Natural killer cell (primary cell): ENCODE measurements around the gene HAGH. TPM values are rescaled to one million over a fixed set of nuclear protein-coding genes. Genes with fewer than 3 reads are reported as not detected.

ENCODE experiments used
- ATAC-seq, 3 donors: fragments of 150-1000 bp in 2 of 3; fragments of 200-7000 bp in 1 of 3; cut with Tn5 transposase; 1 replicate in 1 of 3; 2 replicates in 2 of 3; pipeline ENCODE4 v1.10.0; 2021; ENCODE audit warnings: mild to moderate bottlenecking in 2 of 3, moderate library complexity in 2 of 3
- DNase-seq, 2 donors: peaks; one replicate each; pipeline versions ENCODE4 v3.0.0 to v3.0.0-alpha.2; 2013 to 2021; ENCODE audit warnings: mixed read lengths in 1 of 2
- H3K27ac ChIP-seq: one replicate; pipeline ENCODE4 v1.5.1; 2013; ENCODE audit warnings: mild to moderate bottlenecking, low read length
- H3K27me3 ChIP-seq: one replicate; pipeline ENCODE4 v1.6.1; 2013; ENCODE audit warnings: low read length; ENCODE audit not compliant: control insufficient read depth, insufficient read depth
- H3K36me3 ChIP-seq: one replicate; pipeline ENCODE4 v1.6.1; 2013; ENCODE audit warnings: low read length; ENCODE audit not compliant: control insufficient read depth, insufficient read depth
- H3K4me1 ChIP-seq: one replicate; pipeline ENCODE4 v1.6.1; 2013; ENCODE audit warnings: low read length; ENCODE audit not compliant: control insufficient read depth, insufficient read depth
- H3K4me3 ChIP-seq: one replicate; pipeline ENCODE4 v1.5.1; 2013; ENCODE audit warnings: low read length
- H3K9me3 ChIP-seq: one replicate; pipeline ENCODE4 v1.6.1; 2013; ENCODE audit warnings: low read length; ENCODE audit not compliant: control insufficient read depth, insufficient read depth
- H3K27ac Mint-ChIP-seq, 2 donors: one replicate each; pipeline ENCODE4 v1.8.0; 2022; ENCODE audit warnings: mild to moderate bottlenecking in 2 of 2, mixed read lengths in 2 of 2, moderate library complexity in 1 of 2
- H3K27me3 Mint-ChIP-seq, 2 donors: one replicate each; pipeline ENCODE4 v1.8.0; 2022; ENCODE audit warnings: low read depth in 2 of 2, mixed read lengths in 2 of 2
- H3K36me3 Mint-ChIP-seq: one replicate; pipeline ENCODE4 v1.8.0; 2022; ENCODE audit warnings: mixed read lengths
- H3K4me1 Mint-ChIP-seq, 2 donors: one replicate each; pipeline ENCODE4 v1.8.0; 2022; ENCODE audit warnings: mixed read lengths in 2 of 2
- H3K4me3 Mint-ChIP-seq: one replicate; pipeline ENCODE4 v1.8.0; 2022; ENCODE audit warnings: mild to moderate bottlenecking, moderate library complexity, mixed read lengths
- H3K9me3 Mint-ChIP-seq, 2 donors: one replicate each; pipeline ENCODE4 v1.8.0; 2022; ENCODE audit warnings: mixed read lengths in 2 of 2
- WGBS: methylation state at CpG from one replicate; pipeline ENCODE4 v1.1.7; 2013; ENCODE audit warnings: missing lambda C conversion rate; ENCODE audit not compliant: insufficient coverage; 5-methylcytosine and 5-hydroxymethylcytosine counted together
- intact Hi-C: fragments of 100-400 bp; cut with micrococcal nuclease; formaldehyde crosslinking; loops from one replicate; pipeline ENCODE4 v1.14.2; 2022
- total RNA-seq, 4 donors: library from RNA; stranded (reverse); fragments of 120-200 nt in 1 of 4; gene quantifications; one replicate each; pipeline versions ENCODE4 v1.2.3 to v1.2.4, GENCODE V29; 2013 to 2022
- TF ChIP-seq, protein P1 (sequence below): fragments of 200-600 bp; IDR thresholded peaks from one replicate; pipeline ENCODE4 v1.8.0; 2022; ENCODE audit warnings: antibody characterized with exemption

The HAGH gene
- total RNA-seq, 3 donors from 2014 or later (not counting 1 experiment from before 2014, with no cell fraction given): 27.8 to 38.4 (median 37.5) TPM

DNA sequence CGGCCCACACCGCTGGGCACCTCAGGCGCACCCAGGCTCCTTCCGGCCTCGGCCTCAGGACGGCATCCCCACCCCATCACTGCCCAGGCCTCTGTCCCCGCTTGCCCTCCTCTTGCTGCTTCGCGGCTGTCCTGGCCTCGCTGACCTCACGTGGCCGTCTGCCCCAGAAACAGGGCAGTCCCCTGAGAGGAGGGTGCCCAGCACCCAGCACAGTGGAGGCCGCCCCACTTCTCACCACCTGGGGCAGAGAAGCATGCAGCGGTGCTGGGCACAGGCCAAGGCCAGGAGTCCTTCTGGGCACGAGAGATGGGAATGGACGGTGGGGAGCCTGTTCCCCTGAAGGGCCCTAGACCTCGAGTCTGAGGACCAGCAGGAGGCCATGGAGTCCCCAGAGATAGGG, 8.9 kb downstream of the HAGH start:
- Mint-ChIP-seq H3K4me1 (peaks cover 7 to 8% of the 10 kb centered on the region in 2 donors), H3K27me3 (no peaks in the 10 kb centered on the region), H3K9me3 (no peaks in the 10 kb centered on the region), H3K4me3 (no peak overlapping the region), H3K36me3 (no peaks in the 10 kb centered on the region), H3K27ac (no peak overlapping the region)
- no peaks in the 10 kb centered on the region for H3K9me3 ChIP-seq
- peaks cover 47% of the 10 kb centered on the region for H3K36me3 ChIP-seq
- H3K4me3 ChIP-seq: no peak overlapping the region
- WGBS: 96% methylated on average over 17 of the region's 17 CpGs
- no peak overlapping the region for H3K27ac ChIP-seq
- no peak for ATAC-seq
- TF ChIP-seq, protein P1, sequence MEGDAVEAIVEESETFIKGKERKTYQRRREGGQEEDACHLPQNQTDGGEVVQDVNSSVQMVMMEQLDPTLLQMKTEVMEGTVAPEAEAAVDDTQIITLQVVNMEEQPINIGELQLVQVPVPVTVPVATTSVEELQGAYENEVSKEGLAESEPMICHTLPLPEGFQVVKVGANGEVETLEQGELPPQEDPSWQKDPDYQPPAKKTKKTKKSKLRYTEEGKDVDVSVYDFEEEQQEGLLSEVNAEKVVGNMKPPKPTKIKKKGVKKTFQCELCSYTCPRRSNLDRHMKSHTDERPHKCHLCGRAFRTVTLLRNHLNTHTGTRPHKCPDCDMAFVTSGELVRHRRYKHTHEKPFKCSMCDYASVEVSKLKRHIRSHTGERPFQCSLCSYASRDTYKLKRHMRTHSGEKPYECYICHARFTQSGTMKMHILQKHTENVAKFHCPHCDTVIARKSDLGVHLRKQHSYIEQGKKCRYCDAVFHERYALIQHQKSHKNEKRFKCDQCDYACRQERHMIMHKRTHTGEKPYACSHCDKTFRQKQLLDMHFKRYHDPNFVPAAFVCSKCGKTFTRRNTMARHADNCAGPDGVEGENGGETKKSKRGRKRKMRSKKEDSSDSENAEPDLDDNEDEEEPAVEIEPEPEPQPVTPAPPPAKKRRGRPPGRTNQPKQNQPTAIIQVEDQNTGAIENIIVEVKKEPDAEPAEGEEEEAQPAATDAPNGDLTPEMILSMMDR: no peak
- no peaks in the 10 kb centered on the region for H3K4me1 ChIP-seq
- intact Hi-C loops: no loop called here
- DNase-seq: no peak
- no peaks in the 10 kb centered on the region for H3K27me3 ChIP-seq

DNA sequence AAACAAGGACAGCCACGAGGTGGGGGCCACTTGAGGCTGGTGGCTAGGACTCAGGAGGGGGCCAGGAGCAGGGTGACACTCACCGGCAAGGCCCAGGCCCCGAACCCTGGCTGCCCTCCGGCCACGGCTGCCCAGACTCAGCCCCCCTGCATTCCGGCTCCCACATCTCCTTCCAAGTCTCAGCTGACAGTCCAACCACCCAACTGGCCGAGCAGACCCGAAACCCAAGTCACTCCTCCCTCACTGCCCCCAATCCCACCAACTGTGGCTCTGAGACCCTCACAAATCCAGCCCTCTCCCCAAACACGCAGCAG, 9.4 kb downstream of the HAGH start:
- H3K4me1 Mint-ChIP-seq: peaks cover 7 to 8% of the 10 kb centered on the region in 2 donors
- intact Hi-C loops: no loop called here
- TF ChIP-seq, protein P1: no peak
- Histone ChIP-seq H3K27ac (no peak overlapping the region), H3K4me1 (no peaks in the 10 kb centered on the region), H3K4me3 (no peak overlapping the region), H3K9me3 (no peaks in the 10 kb centered on the region), H3K36me3 (peaks cover 42% of the 10 kb centered on the region), H3K27me3 (no peaks in the 10 kb centered on the region)
- H3K9me3 Mint-ChIP-seq: no peaks in the 10 kb centered on the region
- no peaks in the 10 kb centered on the region for H3K27me3 Mint-ChIP-seq
- no peak for DNase-seq
- WGBS: 93% methylated on average over 9 of the region's 9 CpGs
- H3K36me3 Mint-ChIP-seq: no peaks in the 10 kb centered on the region
- H3K4me3 Mint-ChIP-seq: no peak overlapping the region
- H3K27ac Mint-ChIP-seq: no peak overlapping the region
- ATAC-seq: no peak

DNA sequence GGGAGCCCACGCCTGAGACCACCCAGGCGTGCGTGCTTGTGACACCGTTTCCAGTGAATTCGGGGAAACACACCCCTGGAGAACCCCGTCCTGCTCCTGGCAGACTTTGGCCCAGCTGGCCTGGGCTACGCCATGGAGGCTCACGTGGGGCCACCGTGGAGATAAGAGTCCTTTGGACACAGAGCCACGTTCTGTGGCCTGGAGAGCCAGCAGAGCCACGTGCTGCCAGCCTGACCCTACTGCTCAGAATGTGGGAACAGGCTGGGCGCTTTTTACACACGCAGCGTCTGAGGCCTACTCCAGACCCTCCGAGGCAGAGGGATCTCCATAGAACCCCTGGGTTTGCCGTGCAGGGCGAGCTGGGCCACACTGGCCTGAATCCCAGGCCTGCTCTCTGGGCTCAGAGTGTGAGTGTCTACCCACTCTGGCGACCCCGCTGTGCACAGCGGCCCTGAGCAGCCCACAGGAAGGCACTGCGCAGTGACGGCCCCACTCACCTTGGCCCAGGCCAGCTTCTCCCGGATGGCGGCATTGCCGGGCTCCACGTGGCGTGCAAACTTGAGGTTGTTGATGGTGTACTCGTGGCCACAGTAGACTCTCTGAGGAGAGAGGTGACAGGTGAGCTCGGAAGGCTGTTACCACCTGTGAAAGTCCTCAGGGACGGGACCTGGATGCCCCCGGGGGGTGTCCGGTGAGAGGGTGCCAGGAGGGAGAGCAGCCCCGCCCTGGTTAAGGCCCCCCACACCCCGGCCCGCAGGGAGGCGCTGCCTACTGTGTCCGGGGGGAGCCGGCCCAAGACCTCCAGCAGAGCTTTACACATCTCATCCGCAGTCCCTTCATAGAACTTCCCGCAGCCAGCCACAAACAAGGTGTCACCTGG, 10.0 kb downstream of the HAGH start:
- Mint-ChIP-seq H3K27me3 (no peaks in the 10 kb centered on the region), H3K4me3 (no peak overlapping the region), H3K36me3 (no peaks in the 10 kb centered on the region), H3K27ac (no peak overlapping the region), H3K9me3 (no peaks in the 10 kb centered on the region), H3K4me1 (peaks cover 7 to 8% of the 10 kb centered on the region in 2 donors)
- H3K36me3 ChIP-seq: peaks cover 37% of the 10 kb centered on the region
- WGBS: 96% methylated on average over 40 of the region's 40 CpGs
- DNase-seq (no peak), ATAC-seq (no peak)
- H3K4me1 ChIP-seq: no peaks in the 10 kb centered on the region
- TF ChIP-seq, protein P1: no peak
- intact Hi-C loops: no loop called here
- H3K4me3 ChIP-seq: no peak overlapping the region
- H3K27me3 ChIP-seq: no peaks in the 10 kb centered on the region
- no peaks in the 10 kb centered on the region for H3K9me3 ChIP-seq
- H3K27ac ChIP-seq: no peak overlapping the region

DNA sequence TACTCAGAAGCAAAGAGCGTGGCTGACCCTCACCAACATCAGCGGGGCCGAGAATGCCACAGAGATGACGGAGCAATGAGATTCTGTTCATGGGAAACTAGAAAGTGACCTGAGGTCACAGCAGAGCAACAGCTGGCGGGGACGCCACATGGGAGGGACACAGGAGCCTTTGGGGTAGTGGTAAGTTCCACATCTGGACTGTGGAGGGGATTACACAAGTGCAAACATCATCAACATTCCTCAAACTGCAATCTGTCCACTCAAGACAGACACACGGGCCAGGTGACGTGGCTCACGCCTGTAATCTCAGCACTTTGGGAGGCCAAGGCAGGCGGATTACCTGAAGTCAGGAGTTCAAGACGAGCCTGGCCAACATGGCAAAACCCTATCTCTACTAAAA, 11.2 kb downstream of the HAGH start:
- H3K27me3 Mint-ChIP-seq: no peaks in the 10 kb centered on the region

More for the DNA sequence above, 11.2 kb downstream of the HAGH start:
- Histone ChIP-seq H3K27ac (no peak overlapping the region), H3K27me3 (no peaks in the 10 kb centered on the region), H3K9me3 (no peaks in the 10 kb centered on the region), H3K4me1 (no peaks in the 10 kb centered on the region), H3K4me3 (no peak overlapping the region), H3K36me3 (peaks cover 30% of the 10 kb centered on the region)
- TF ChIP-seq, protein P1: no peak
- DNase-seq (no peak), ATAC-seq (no peak)
- H3K36me3 Mint-ChIP-seq: no peaks in the 10 kb centered on the region
- intact Hi-C loops: no loop called here
- 98% methylated on average over 10 of the region's 11 CpGs for WGBS
- H3K9me3 Mint-ChIP-seq: no peaks in the 10 kb centered on the region
- H3K4me3 Mint-ChIP-seq: no peak overlapping the region
- H3K4me1 Mint-ChIP-seq: peaks cover 7 to 8% of the 10 kb centered on the region in 2 donors
- H3K27ac Mint-ChIP-seq: no peak overlapping the region
